ENCODE results near the gene ATP11C.
"Not testable (repeated sequence)": the region's sequence is repeated elsewhere in the genome, so short reads cannot be mapped to it uniquely, and the experiment has no call there.

Gene ATP11C

GRCh38 chrX:139932901-139933796, at the start of gene ATP11C:
ATP11C (minus strand) TSS chrX:139933053; CDS start chrX:139932042, 1,011 bp downstream.
- DNase-seq (ENCODE audit: low read depth) = peak; percentile 70

GRCh38 chrX:139974471-139974870, 41.6 kb upstream of the ATP11C start:
- no peak for DNase-seq (ENCODE audit: low read depth)

- no peak for DNase-seq (ENCODE audit: low read depth)
Measured at GRCh38 chrX:139972629-139973624, 40.1 kb upstream of the ATP11C start.

GRCh38 chrX:139972113-139972512, 39.3 kb upstream of the ATP11C start:
- no peak for DNase-seq (ENCODE audit: low read depth)

GRCh38 chrX:139971394-139971749, 38.5 kb upstream of the ATP11C start:
- no peak for DNase-seq (ENCODE audit: low read depth)

GRCh38 chrX:139969286-139969685, 36.4 kb upstream of the ATP11C start:
- DNase-seq (ENCODE audit: low read depth) = no peak

- no peak for DNase-seq (ENCODE audit: low read depth)
Measured at GRCh38 chrX:139967750-139968149, 34.9 kb upstream of the ATP11C start.

GRCh38 chrX:139967300-139967699, 34.4 kb upstream of the ATP11C start:
- no peak for DNase-seq (ENCODE audit: low read depth)

- DNase-seq (ENCODE audit: low read depth) = not testable (repeated sequence)
Measured at GRCh38 chrX:139966159-139966558, 33.3 kb upstream of the ATP11C start.

- DNase-seq (ENCODE audit: low read depth) = no peak
Measured at GRCh38 chrX:139965421-139965820, 32.6 kb upstream of the ATP11C start, which contains the start of gene CXorf66. CXorf66 (minus strand) TSS chrX:139965521; CDS start chrX:139965496, 25 bp downstream.

- not testable (repeated sequence) for DNase-seq (ENCODE audit: low read depth)
Measured at GRCh38 chrX:139961091-139961490, 28.2 kb upstream of the ATP11C start.

GRCh38 chrX:139949703-139950102, 16.9 kb upstream of the ATP11C start:
- no peak for DNase-seq (ENCODE audit: low read depth)

GRCh38 chrX:139945075-139945474, 12.2 kb upstream of the ATP11C start:
- no peak for DNase-seq (ENCODE audit: low read depth)

- DNase-seq (ENCODE audit: low read depth) = no peak
Measured at GRCh38 chrX:139936259-139936658, 3.4 kb upstream of the ATP11C start.

- no peak for DNase-seq (ENCODE audit: low read depth)
Measured at GRCh38 chrX:139933904-139934303, 1.1 kb upstream of the ATP11C start.

GRCh38 chrX:139932073-139932900, 566 bp downstream of the ATP11C start:
- DNase-seq (ENCODE audit: low read depth) = peak; percentile 18

GRCh38 chrX:139931646-139932072, 1.2 kb downstream of the ATP11C start:
- DNase-seq (ENCODE audit: low read depth) = no peak

GRCh38 chrX:139930916-139931645, 1.8 kb downstream of the ATP11C start:
- DNase-seq (ENCODE audit: low read depth) = no peak

- no peak for DNase-seq (ENCODE audit: low read depth)
Measured at GRCh38 chrX:139930401-139930800, 2.5 kb downstream of the ATP11C start.

- no peak for DNase-seq (ENCODE audit: low read depth)
Measured at GRCh38 chrX:139929876-139930275, 3.0 kb downstream of the ATP11C start.

GRCh38 chrX:139924696-139925095, 8.2 kb downstream of the ATP11C start:
- no peak for DNase-seq (ENCODE audit: low read depth)
